OCI-LY1 (cell line): ENCODE data around the gene MESP1.

Experiments used
- H2AFZ ChIP-seq: fragments of 200-600 bp; sonication (generic), shearing (Covaris generic); 2 replicates; pipeline ENCODE4 v1.6.0; 2014; ENCODE audit warnings: antibody characterized with exemption, mild to moderate bottlenecking, low read length
- H3F3A ChIP-seq: fragments of 200-600 bp; sonication (generic), shearing (Covaris generic); 2 replicates; pipeline ENCODE4 v1.6.0; 2014; ENCODE audit warnings: mild to moderate bottlenecking, antibody characterized with exemption, low read length, moderate library complexity; ENCODE audit not compliant: insufficient read depth
- H3K27ac ChIP-seq: fragments of 200-600 bp; sonication (generic); 2 replicates; pipeline ENCODE4 v1.5.1; 2014; ENCODE audit warnings: low read length, mixed run types, mild to moderate bottlenecking, low read depth; ENCODE audit not compliant: poor library complexity, severe bottlenecking
- H3K27me3 ChIP-seq: fragments of 200-600 bp; sonication (generic); 2 replicates; pipeline ENCODE4 v1.6.0; 2014; ENCODE audit warnings: antibody characterized with exemption, mild to moderate bottlenecking, low read length, moderate library complexity; ENCODE audit not compliant: insufficient read depth
- H3K36me3 ChIP-seq: fragments of 200-600 bp; sonication (generic); 2 replicates; pipeline ENCODE4 v1.6.1; 2014; ENCODE audit warnings: mild to moderate bottlenecking, antibody characterized with exemption, low read length, moderate library complexity, mixed read lengths; ENCODE audit not compliant: insufficient read depth
- H3K4me1 ChIP-seq: fragments of 200-600 bp; sonication (generic); 2 replicates; pipeline ENCODE4 v1.5.1; 2014; ENCODE audit warnings: mild to moderate bottlenecking, low read length, moderate library complexity; ENCODE audit not compliant: insufficient read depth, severe bottlenecking
- H3K4me2 ChIP-seq: fragments of 200-600 bp; sonication (generic), shearing (Covaris generic); 2 replicates; pipeline ENCODE4 v1.6.1; 2014; ENCODE audit warnings: low read length
- H3K4me3 ChIP-seq: fragments of 200-600 bp; sonication (generic); 2 replicates; pipeline ENCODE4 v1.5.1; 2014; ENCODE audit warnings: low read length, low read depth, mild to moderate bottlenecking, mixed read lengths; ENCODE audit not compliant: poor library complexity, severe bottlenecking
- H3K79me2 ChIP-seq: fragments of 200-600 bp; shearing (Covaris generic); 2 replicates; pipeline ENCODE4 v1.6.1; 2016; ENCODE audit warnings: mixed run types, low read length, mixed read lengths; ENCODE audit not compliant: insufficient read depth
- H3K9ac ChIP-seq: fragments of 200-600 bp; sonication (generic), shearing (Covaris generic); 2 replicates; pipeline ENCODE4 v1.6.1; 2014; ENCODE audit warnings: mild to moderate bottlenecking, low read length, mixed read lengths
- H3K9me2 ChIP-seq: fragments of 200-600 bp; sonication (generic), shearing (Covaris generic); 2 replicates; pipeline ENCODE4 v1.6.1; 2014; ENCODE audit warnings: low read depth, mild to moderate bottlenecking, low read length, mixed read lengths
- H3K9me3 ChIP-seq: fragments of 200-600 bp; shearing (Covaris generic); 2 replicates; pipeline ENCODE4 v1.6.1; 2014; ENCODE audit warnings: low read length, mixed read lengths
- H4K20me1 ChIP-seq: fragments of 200-600 bp; sonication (generic), shearing (Covaris generic); 2 replicates; pipeline ENCODE4 v1.6.0; 2016; ENCODE audit warnings: mild to moderate bottlenecking, low read length; ENCODE audit not compliant: insufficient read depth
- EZH2 ChIP-seq: fragments of 200-600 bp; sonication (generic), shearing (Covaris generic); IDR thresholded peaks from 2 replicates; pipeline ENCODE4 v1.8.0; 2017; ENCODE audit warnings: borderline replicate concordance, mixed run types, mild to moderate bottlenecking, antibody characterized with exemption, low read length, moderate library complexity, mixed read lengths
- TF ChIP-seq, protein P1 (sequence below): fragments of 200-600 bp; sonication (generic), shearing (Covaris generic); IDR thresholded peaks from 2 replicates; pipeline ENCODE4 v1.5.1; 2017; ENCODE audit warnings: mild to moderate bottlenecking, antibody characterized with exemption, low read length, moderate library complexity, mixed read lengths

Gene MESP1

DNA sequence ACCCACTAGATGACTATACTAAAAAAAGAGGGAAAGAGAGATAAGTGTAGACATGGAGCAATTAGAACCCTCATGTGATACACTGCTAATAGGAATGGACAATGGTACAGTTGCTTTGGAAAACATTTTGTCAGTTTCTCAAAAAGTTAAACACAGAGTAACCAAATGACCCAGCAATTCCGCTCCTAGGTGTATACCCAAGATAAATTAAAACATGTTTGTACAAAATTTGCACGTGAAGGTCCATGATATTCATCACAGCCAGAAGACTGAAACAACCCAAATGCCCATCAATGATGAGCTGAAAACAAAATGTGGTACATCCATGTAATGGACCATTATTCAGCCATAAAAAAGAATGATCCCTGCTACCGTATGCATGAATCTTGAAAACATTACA is 36.9 kb upstream of the MESP1 start:
- Histone ChIP-seq H3K9me2 (no peaks in the 10 kb centered on the region), H3K4me1 (no peaks in the 10 kb centered on the region), H2AFZ (no peak overlapping the region), H3K79me2 (no peaks in the 10 kb centered on the region), H3K4me3 (no peak overlapping the region), H3K36me3 (no peaks in the 10 kb centered on the region; the same call in 1 of the 2 replicates), H3K27me3 (no peaks in the 10 kb centered on the region; the same call in none of the 2 replicates), H3F3A (no peaks in the 10 kb centered on the region), H3K9ac (no peak overlapping the region), H3K9me3 (peaks cover 9% of the 10 kb centered on the region), H4K20me1 (no peaks in the 10 kb centered on the region), H3K4me2 (no peak overlapping the region), H3K27ac (no peak overlapping the region)
- TF ChIP-seq, protein P1, sequence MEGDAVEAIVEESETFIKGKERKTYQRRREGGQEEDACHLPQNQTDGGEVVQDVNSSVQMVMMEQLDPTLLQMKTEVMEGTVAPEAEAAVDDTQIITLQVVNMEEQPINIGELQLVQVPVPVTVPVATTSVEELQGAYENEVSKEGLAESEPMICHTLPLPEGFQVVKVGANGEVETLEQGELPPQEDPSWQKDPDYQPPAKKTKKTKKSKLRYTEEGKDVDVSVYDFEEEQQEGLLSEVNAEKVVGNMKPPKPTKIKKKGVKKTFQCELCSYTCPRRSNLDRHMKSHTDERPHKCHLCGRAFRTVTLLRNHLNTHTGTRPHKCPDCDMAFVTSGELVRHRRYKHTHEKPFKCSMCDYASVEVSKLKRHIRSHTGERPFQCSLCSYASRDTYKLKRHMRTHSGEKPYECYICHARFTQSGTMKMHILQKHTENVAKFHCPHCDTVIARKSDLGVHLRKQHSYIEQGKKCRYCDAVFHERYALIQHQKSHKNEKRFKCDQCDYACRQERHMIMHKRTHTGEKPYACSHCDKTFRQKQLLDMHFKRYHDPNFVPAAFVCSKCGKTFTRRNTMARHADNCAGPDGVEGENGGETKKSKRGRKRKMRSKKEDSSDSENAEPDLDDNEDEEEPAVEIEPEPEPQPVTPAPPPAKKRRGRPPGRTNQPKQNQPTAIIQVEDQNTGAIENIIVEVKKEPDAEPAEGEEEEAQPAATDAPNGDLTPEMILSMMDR = no peak
- no peak for TF ChIP-seq EZH2

DNA sequence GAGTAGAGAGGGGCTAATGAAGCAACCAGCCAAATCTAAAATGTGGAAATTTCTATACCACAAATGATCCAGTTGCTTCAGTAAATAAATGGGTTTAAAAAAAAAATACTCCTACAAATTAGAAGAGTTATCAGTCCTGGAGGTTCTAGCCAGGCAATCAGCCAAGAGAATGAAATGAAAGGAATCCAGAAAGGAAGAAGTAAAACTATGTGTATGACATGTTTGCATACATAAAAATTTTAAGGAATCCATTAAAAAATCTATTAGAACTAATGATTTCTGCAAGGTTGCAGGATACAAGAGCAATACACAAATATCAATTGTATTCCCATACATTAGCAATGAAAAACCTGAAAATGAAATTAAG is 34.7 kb upstream of the MESP1 start:
- no peaks in the 10 kb centered on the region for H3K4me1 ChIP-seq
- no peaks in the 10 kb centered on the region for H4K20me1 ChIP-seq
- H3K9me2 ChIP-seq = no peaks in the 10 kb centered on the region
- H3K9me3 ChIP-seq = peaks cover 9% of the 10 kb centered on the region
- H3K36me3 ChIP-seq = no peaks in the 10 kb centered on the region; the same call in 1 of the 2 replicates
- H3K27me3 ChIP-seq = peaks cover 1% of the 10 kb centered on the region
- no peaks in the 10 kb centered on the region for H3F3A ChIP-seq
- H3K27ac ChIP-seq = no peak overlapping the region
- no peak overlapping the region for H3K9ac ChIP-seq
- TF ChIP-seq, protein P1 = no peak
- TF ChIP-seq EZH2 = no peak
- no peak overlapping the region for H3K4me2 ChIP-seq
- no peak overlapping the region for H3K4me3 ChIP-seq
- H3K79me2 ChIP-seq = no peaks in the 10 kb centered on the region
- H2AFZ ChIP-seq = no peak overlapping the region

DNA sequence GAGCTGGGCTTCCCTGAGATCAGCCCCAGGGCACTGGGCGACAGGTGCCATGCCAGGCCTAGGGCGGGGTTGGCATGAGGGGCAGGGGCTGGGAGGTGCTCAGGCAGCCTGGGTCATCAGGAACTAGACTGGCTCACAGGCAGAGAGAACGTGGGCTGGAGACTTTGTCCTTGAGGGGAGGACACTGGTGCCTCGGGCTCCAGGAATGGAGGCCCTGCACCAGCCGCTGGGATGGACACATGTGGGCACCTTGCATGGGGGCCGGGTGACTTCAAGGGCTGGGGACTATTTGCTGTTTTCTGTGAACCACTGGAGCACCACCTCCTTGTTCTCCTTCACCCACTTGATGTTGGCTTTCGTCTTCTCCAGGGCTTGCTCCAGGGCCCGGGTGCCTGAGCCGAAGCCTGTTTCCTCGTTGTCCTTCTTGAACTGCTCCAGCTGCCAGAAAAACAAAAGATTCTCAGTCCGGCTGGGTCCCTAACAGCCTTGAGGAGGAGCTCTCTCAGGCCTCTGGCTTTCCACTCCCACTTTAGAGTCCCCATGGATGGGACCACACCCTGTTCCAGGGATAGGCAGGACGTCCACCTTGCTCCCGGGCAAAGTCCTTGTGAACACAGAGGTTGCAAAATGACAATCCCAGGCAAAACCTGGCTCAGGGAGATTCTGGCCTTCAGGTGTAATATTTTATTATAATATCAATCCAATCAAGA is 34.2 kb upstream of the MESP1 start:
- TF ChIP-seq, protein P1 = no peak
- no peak for TF ChIP-seq EZH2
- Histone ChIP-seq H3F3A (no peaks in the 10 kb centered on the region), H3K9ac (no peak overlapping the region), H2AFZ (no peak overlapping the region), H3K79me2 (no peaks in the 10 kb centered on the region), H3K9me3 (peaks cover 9% of the 10 kb centered on the region), H3K27me3 (peaks cover 6% of the 10 kb centered on the region), H3K9me2 (no peaks in the 10 kb centered on the region), H3K4me2 (no peak overlapping the region), H3K4me3 (no peak overlapping the region), H3K27ac (no peak overlapping the region), H3K36me3 (no peaks in the 10 kb centered on the region; the same call in 1 of the 2 replicates), H3K4me1 (no peaks in the 10 kb centered on the region), H4K20me1 (no peaks in the 10 kb centered on the region)
